HG02642 (cell line): ENCODE data around the gene GNG12.

ENCODE experiments used
- ATAC-seq: cut with Tn5 transposase; IDR thresholded peaks from one replicate; pipeline ENCODE4 v1.9.1; 2021; ENCODE audit warnings: mild to moderate bottlenecking; ENCODE audit not compliant: unreplicated experiment, poor library complexity

Gene GNG12

GRCh38 chr1:67715819-67716218 is 117.4 kb downstream of the GNG12 start:
- ATAC-seq, result no peak

DNA sequence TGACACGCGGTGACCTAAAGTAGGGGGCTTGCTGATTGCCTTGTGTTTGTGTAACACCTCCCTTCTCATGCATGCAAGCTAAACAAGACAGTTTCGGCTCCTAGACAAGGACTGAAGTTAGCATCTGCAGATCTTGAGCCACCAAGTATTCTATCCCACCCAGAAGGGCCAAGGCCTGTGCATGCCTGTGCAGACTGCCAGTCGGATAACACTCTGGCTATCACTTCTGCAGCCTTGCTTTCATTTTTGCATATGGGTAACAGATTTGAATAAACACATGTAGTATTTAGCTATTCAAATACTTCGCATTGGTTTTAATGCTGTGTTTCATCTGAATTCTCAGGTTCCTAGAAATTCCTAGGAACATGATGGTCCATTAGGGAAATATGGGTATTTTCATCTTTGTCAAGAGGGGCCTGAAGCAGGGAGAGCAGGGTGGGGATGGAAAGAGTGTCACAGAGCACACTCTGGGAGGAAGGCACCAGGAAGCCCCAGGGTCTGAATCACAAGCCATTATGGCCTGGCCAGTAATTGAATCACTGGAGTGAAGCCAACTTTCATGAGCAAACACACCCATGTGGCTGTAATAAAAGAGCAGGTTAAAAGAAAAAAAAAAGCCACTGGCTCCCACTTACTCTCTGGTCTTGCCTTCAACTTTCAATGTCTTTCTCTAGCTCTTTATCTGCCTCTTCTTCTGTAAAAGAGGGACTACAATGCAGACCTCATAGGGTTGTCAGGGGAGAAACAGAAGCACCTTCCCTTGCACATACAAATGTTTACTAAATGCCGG is 120.0 kb downstream of the GNG12 start:
- ATAC-seq, result no peak

DNA sequence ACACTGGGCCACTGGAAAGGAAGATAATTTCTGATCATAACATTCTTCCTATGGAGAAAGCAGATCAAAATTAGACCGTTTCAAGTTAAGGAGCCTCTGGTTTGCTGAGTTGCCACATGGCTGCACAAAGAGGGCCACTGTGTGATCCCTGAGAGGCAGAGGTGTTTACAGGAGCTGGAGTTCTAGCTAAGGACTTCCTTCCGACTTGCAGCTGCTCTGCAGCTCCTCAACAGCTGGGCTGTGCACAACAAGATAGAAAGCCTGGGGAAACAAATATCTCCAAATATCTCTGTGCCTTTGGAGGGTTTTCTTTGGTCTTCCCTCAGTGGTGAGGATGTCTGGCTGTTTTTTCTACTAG is 121.4 kb downstream of the GNG12 start:
- no peak for ATAC-seq

DNA sequence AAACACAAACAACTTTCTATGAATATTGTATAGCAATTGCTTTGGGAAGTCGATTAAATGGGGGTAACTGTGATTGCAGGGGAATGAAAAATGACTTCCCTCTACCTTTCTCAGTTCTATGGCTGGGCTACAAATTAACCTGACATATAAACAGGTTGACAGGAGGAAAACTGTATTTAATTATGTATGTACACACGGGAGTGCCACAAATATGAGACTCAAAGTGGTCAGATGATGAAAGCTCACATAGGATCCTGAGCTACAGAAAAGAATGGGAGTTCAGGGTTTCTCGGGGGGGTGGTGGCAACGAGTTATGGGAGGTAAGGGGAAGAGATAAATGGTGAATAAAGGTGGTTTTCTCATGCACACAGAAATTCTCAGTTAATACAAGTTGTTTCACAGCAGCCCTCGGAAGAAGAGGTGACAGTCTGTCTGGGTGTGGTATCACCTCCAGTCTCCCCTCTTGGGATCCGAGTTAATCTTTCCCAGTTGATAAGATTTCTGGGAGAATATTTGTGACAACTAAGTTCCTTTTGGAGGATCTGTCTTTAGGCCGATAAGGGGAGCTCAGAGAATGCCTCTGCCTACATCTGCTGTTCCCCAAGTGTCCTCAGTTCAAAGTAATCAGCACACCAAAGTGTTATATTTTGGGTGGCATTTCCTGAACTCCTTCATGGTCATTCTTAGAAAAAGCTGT is 122.0 kb downstream of the GNG12 start:
- no peak for ATAC-seq

GRCh38 chr1:67710417-67710816 is 122.8 kb downstream of the GNG12 start:
- no peak for ATAC-seq

- ATAC-seq, result no peak
Measured at GRCh38 chr1:67708606-67709005, 124.7 kb downstream of the GNG12 start.

GRCh38 chr1:67705735-67706453 is 127.4 kb downstream of the GNG12 start:
- ATAC-seq, result no peak

DNA sequence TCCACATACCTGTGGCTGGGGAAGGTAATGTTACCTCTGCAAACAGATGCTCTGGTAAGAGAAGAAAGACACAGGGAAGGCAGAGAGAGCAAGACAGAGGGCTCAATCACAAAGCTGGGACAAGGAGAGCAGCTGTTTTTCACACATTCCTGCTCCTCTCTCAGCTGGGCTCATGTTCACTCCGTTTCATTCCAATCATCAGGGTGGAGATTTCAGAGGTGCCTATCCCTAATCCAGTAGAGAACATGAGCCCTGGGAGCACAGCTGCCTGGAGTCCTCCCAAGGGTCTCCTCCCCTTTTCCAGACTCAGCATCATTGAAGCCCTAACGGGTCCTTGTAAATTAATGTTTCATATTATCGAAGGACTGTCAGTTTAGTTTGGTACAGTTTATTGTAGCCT is 128.9 kb downstream of the GNG12 start:
- ATAC-seq, result no peak

- ATAC-seq, result no peak
Measured at GRCh38 chr1:67701876-67702275, 131.4 kb downstream of the GNG12 start.

DNA sequence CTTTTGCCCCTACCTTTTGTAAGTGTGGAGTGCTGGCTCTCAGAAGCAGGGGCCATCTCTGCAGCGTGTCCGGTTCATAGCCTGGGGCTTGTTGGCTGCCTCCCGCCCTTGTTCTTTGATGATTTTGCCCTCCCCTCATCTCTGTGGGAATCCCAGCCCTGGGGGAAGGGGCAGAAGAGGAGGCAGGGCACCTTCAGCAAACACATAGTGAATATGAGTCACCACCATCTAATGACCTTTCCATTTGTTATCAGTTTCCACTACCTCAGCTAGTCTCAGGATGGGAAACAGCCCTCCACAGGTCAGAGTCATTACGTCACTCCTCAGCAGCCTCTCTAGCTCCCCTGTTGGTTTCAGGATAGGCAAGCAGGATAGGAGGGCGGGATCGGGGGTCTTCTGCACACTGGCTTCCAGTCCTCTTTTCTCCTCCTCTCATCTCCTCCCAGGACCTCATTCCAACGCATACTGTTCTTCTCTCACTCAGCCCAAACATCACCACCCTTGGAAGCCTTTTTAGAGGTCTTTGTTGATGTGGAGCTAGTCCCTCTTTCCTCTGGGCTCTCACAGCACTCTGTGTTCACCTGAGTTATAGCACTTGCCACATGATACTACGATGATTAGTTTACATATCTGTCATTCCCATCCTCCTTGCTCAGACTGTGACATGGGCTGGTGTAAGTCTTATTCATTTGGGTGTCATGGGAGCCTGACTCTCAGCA is 132.4 kb downstream of the GNG12 start:
- ATAC-seq, result no peak

GRCh38 chr1:67700220-67700619 is 133.0 kb downstream of the GNG12 start:
- no peak for ATAC-seq

DNA sequence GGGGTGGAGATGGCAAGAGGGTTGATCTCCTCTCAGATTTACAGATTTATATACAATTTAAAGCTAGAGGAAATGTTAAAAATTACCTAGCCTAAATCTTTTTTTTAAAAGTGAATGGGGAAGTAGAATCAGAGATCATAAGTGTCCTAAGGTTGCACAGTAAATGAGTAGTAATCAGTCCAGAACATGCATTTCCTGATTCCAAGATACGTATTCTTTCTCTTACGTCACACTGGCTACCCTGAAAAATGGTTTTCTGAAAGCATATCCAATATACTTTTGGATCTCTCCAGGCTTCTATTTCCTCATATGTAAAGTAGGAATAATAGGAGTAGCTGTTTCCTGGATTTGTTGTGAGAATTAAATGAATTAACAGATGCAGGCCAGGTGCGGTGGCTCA is 136.6 kb downstream of the GNG12 start:
- ATAC-seq, result no peak

DNA sequence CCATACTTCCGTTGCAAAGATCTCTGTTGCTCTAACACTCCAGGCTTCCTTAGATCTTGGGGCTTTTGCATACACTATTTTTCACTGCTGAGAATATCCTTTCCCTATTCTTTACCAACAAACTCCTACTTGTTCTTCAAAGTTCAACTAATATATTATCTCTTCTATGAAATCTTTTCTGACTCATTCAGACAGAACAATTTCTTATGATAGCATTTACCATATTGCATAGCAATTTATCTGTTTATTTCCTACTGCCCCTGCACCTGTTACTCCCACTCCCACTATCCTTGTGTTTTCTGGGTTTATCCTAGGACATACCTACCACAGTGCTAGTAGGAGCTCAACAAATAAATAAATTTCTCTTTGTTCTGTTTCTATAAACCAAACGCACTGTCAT is 137.3 kb downstream of the GNG12 start:
- no peak for ATAC-seq

GRCh38 chr1:67691712-67692111 is 141.6 kb downstream of the GNG12 start:
- ATAC-seq, result no peak

- no peak for ATAC-seq
Measured at GRCh38 chr1:67690411-67690810, 142.9 kb downstream of the GNG12 start.

- ATAC-seq, result no peak
Measured at GRCh38 chr1:67690018-67690363, 143.3 kb downstream of the GNG12 start.

DNA sequence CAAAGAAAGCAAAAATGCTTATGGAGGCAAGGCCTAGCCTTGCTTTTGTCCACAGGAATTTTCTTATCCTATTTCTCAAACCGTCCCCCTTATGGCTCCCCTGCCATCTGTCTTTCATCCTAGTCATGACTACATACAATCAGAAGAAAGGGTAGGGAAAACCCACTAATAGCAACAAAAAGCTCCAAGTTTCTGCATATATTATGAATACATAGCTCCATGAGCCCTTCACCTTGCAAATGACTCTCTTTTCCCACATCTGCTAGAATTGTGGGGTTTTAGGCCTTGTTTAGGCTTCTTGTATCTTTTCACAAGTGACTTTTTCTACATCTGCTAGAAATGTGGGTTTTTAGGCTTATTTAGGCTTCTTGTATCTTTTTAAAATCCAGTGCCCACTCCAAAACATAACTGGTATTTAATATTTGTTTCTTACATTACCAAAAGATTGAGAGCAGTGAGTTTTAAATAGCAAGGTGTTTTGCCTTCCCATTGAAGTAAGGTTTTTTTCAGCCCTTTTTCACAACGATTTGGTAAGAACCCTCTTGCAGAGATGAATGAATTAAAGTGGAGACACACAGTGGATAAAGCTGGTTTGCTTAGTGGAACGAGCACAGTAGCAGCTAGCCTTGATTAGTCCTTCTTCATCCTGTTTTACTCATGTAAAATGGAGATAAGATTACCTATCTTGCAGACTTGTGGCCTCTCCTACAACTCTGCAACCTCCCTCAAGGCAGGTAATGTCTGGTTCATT is 143.8 kb downstream of the GNG12 start:
- ATAC-seq, result no peak

- ATAC-seq, result no peak
Measured at GRCh38 chr1:67688526-67689219, 144.6 kb downstream of the GNG12 start.

- ATAC-seq, result no peak
Measured at GRCh38 chr1:67687649-67688048, 145.6 kb downstream of the GNG12 start.

DNA sequence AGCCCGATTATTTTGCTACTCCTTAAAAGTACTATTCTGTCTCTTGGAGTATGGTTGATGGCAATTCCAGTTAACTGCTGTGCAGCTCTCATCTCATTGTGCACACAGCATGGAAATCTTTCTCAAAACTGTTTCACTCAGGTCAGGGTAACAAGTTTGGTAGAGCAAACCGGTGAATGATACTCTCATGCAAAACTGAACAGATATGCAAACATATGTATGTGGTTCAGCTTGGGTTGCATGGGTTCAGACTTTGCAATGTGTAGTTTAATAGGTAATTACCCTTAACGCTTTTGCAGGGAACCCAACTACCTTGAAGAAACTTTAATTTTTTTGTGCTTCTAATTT is 146.1 kb downstream of the GNG12 start:
- no peak for ATAC-seq
